Lung (tissue), 12 donors: ENCODE data around the gene PLA2G4E. TPM values are rescaled to one million over a fixed set of nuclear protein-coding genes. Genes with fewer than 3 reads are reported as not detected.
A peak's percentile ranks its signal among the peaks of the same experiment; 100 is the strongest.

ENCODE experiments used
- ATAC-seq: fragments of 200-7000 bp; cut with Tn5 transposase; one replicate; pipeline ENCODE4 v1.9.1; 2020; ENCODE audit warnings: moderate number of reproducible peaks; ENCODE audit not compliant: insufficient read depth, low FRiP score
- DNase-seq, 3 donors: peaks; one replicate each; pipeline ENCODE4 v3.0.0-alpha.2; 2013 to 2017
- H3K27ac ChIP-seq, 2 donors: one replicate each; pipeline ENCODE4 v1.5.1; 2013; ENCODE audit warnings: mild to moderate bottlenecking in 2 of 2, moderate library complexity in 2 of 2, control low read depth in 1 of 2, inconsistent platforms in 1 of 2, low read depth in 1 of 2, low read length in 1 of 2
- H3K27me3 ChIP-seq, 3 donors: one replicate each; pipeline ENCODE4 v1.5.1; 2013; ENCODE audit warnings: low read length in 2 of 3; ENCODE audit not compliant: control insufficient read depth in 3 of 3, insufficient read depth in 3 of 3
- H3K36me3 ChIP-seq, 4 donors: one replicate each; pipeline ENCODE4 v1.5.1; 2013; ENCODE audit warnings: low read length in 4 of 4, mild to moderate bottlenecking in 1 of 4, moderate library complexity in 1 of 4; ENCODE audit not compliant: control insufficient read depth in 4 of 4, insufficient read depth in 4 of 4
- H3K4me1 ChIP-seq, 5 donors: one replicate each; pipeline ENCODE4 v1.5.1; 2013; ENCODE audit warnings: low read length in 5 of 5, mild to moderate bottlenecking in 2 of 5, moderate library complexity in 1 of 5; ENCODE audit not compliant: control insufficient read depth in 5 of 5, insufficient read depth in 5 of 5
- H3K4me3 ChIP-seq: one replicate; pipeline ENCODE4 v1.5.1; 2013; ENCODE audit warnings: mild to moderate bottlenecking, control low read depth, moderate library complexity
- H3K9ac ChIP-seq, 2 donors: one replicate each; pipeline ENCODE4 v1.5.1; 2013; ENCODE audit warnings: low read length in 2 of 2, control low read depth in 1 of 2; ENCODE audit not compliant: insufficient read depth in 1 of 2
- H3K9me3 ChIP-seq, 4 donors: one replicate each; pipeline ENCODE4 v1.5.1; 2013; ENCODE audit warnings: low read length in 3 of 4, mild to moderate bottlenecking in 1 of 4, moderate library complexity in 1 of 4; ENCODE audit not compliant: control insufficient read depth in 4 of 4, insufficient read depth in 3 of 4
- CTCF ChIP-seq: IDR thresholded peaks from 2 replicates; pipeline ENCODE4 v1.5.1; 2012; ENCODE audit warnings: mild to moderate bottlenecking; ENCODE audit errors: control extremely low read depth, extremely low read depth
- WGBS, 2 donors: extraction: QIAGEN DNeasy Blood & Tissue Kit; methylation state at CpG; one replicate each; pipeline ENCODE4 v1.1.7; 2013; 5-methylcytosine and 5-hydroxymethylcytosine counted together
- polyA plus RNA-seq, 2 donors: library from polyadenylated mRNA; stranded (reverse); fragments of 200-250 nt; gene quantifications; one replicate each; pipeline ENCODE4 v1.2.1, GENCODE V29; 2013
- total RNA-seq, 2 donors: library from RNA; depleted of rRNA in 1 of 2; stranded (reverse); fragments of >200 nt in 1 of 2; gene quantifications; one replicate each; pipeline ENCODE4 v1.2.1, GENCODE V29; 2014 to 2021
- donor health status: control.
- donor health status: control.
- donor health status: Bipolar disorder and iron deficiency.
- donor health status: healthy.
- donor health status: DM: yes; HTN: yes; CAD: no.

Gene PLA2G4E
- total and polyA plus RNA-seq, 4 donors = 0.38 to 1.7 (median 1.7) TPM; not detected in 1

- peaks cover 0 to 2% (median 0%) of the 10 kb centered on the region in 3 donors for H3K27me3 ChIP-seq
- DNase-seq = peak; percentile 78 to 88 (median 81)
- no peaks in the 10 kb centered on the region for H3K36me3 ChIP-seq
- no peaks in the 10 kb centered on the region for H3K9me3 ChIP-seq
- peak; percentile 90 for ATAC-seq
- H3K4me3 ChIP-seq = no peak overlapping the region
- H3K4me1 ChIP-seq = no peaks in the 10 kb centered on the region
- peak; percentile 95 for TF ChIP-seq CTCF
- no peak overlapping the region for H3K9ac ChIP-seq
- no peak overlapping the region for H3K27ac ChIP-seq
- 23 to 24% methylated on average over 9 of the region's 9 CpGs for WGBS, 2 donors
Observed at GRCh38 chr15:41989573-41990242, 31.1 kb downstream of the PLA2G4E start.

- ATAC-seq = no peak
Observed at GRCh38 chr15:41988896-41989572, 31.8 kb downstream of the PLA2G4E start.

GRCh38 chr15:41987925-41988275, 32.9 kb downstream of the PLA2G4E start:
- Histone ChIP-seq H3K9me3 (no peaks in the 10 kb centered on the region), H3K27ac (no peak overlapping the region), H3K27me3 (peaks cover 0 to 2% (median 0%) of the 10 kb centered on the region in 3 donors), H3K36me3 (no peaks in the 10 kb centered on the region), H3K4me1 (no peaks in the 10 kb centered on the region), H3K4me3 (no peak overlapping the region), H3K9ac (no peak overlapping the region)
- TF ChIP-seq CTCF = no peak
- 93 to 97% methylated on average over 9 to 11 of the region's 11 CpGs for WGBS, 2 donors
- DNase-seq (no peak), ATAC-seq (no peak)

More at GRCh38 chr15:41988896-41989572, 31.8 kb downstream of the PLA2G4E start:
- Histone ChIP-seq H3K4me3 (no peak overlapping the region), H3K9ac (no peak overlapping the region), H3K9me3 (no peaks in the 10 kb centered on the region), H3K4me1 (no peaks in the 10 kb centered on the region), H3K27me3 (peaks cover 0 to 2% (median 0%) of the 10 kb centered on the region in 3 donors), H3K27ac (no peak overlapping the region), H3K36me3 (no peaks in the 10 kb centered on the region)
- no peak for TF ChIP-seq CTCF
- 77 to 80% methylated on average over 21 of the region's 21 CpGs for WGBS, 2 donors
- DNase-seq = no peak
